WTC11 (cell line): Measurements from ENCODE around the gene RBM10. TPM values are rescaled to one million over a fixed set of nuclear protein-coding genes. Genes with fewer than 3 reads are reported as not detected.

ENCODE experiments used
- ATAC-seq: fragments of 200-7000 bp; cut with Tn5 transposase; 2 replicates; pipeline ENCODE4 v1.10.0; 2021; ENCODE audit warnings: mild to moderate bottlenecking, moderate library complexity
- CTCF ChIA-PET: fragments of 300-600 bp; sonication (Branson Sonifier 250); formaldehyde crosslinking; loops from one replicate; lab custom pipeline; 2021; ENCODE audit warnings: antibody characterized with exemption; lab: Charles Lee
- POLR2A ChIA-PET: fragments of 350-600 bp; sonication (Branson Sonifier 250); formaldehyde crosslinking; loops from one replicate; lab custom pipeline; 2021; ENCODE audit warnings: antibody characterized with exemption; lab: Charles Lee
- DNase-seq: peaks from one replicate; pipeline ENCODE4 v3.0.0; 2021; ENCODE audit warnings: low spot score
- H3K27ac Mint-ChIP-seq: 2 replicates; pipeline ENCODE4 v1.8.0; 2021; ENCODE audit warnings: mixed read lengths
- H3K27me3 Mint-ChIP-seq: 2 replicates; pipeline ENCODE4 v1.8.0; 2021; ENCODE audit warnings: low read depth, mild to moderate bottlenecking, moderate library complexity, mixed read lengths
- H3K36me3 Mint-ChIP-seq: 2 replicates; pipeline ENCODE4 v1.8.0; 2021; ENCODE audit warnings: mixed read lengths
- H3K4me1 Mint-ChIP-seq: 2 replicates; pipeline ENCODE4 v1.8.0; 2022; ENCODE audit warnings: mixed read lengths
- H3K4me3 Mint-ChIP-seq: 2 replicates; pipeline ENCODE4 v1.8.0; 2021; ENCODE audit warnings: mild to moderate bottlenecking, moderate library complexity, mixed read lengths
- H3K9me3 Mint-ChIP-seq: 2 replicates; pipeline ENCODE4 v1.8.0; 2021; ENCODE audit warnings: mixed read lengths
- CBFB ChIP-seq: sonication (generic); formaldehyde crosslinking; IDR thresholded peaks from 2 replicates; pipeline ENCODE4 v1.8.1; 2022; ENCODE audit warnings: mild to moderate bottlenecking, low read depth, missing genetic modification reagents
- EMX1 ChIP-seq: fragments of 250-450 bp; sonication (Bioruptor Pico); IDR thresholded peaks from 2 replicates; pipeline ENCODE4 v1.8.0; 2021; ENCODE audit warnings: mild to moderate bottlenecking
- FOXP1 ChIP-seq: sonication (generic); formaldehyde crosslinking; IDR thresholded peaks from 2 replicates; pipeline ENCODE4 v1.8.0; 2022; ENCODE audit warnings: missing genetic modification reagents, mild to moderate bottlenecking, moderate library complexity, borderline replicate concordance
- JAZF1 ChIP-seq: fragments of 250-450 bp; sonication (Bioruptor Pico); IDR thresholded peaks from 2 replicates; pipeline ENCODE4 v1.9.0; 2021; ENCODE audit warnings: moderate library complexity, mild to moderate bottlenecking, inconsistent platforms
- MYBL2 ChIP-seq: sonication (generic); formaldehyde crosslinking; IDR thresholded peaks from 2 replicates; pipeline ENCODE4 v1.8.1; 2023; ENCODE audit warnings: mild to moderate bottlenecking, moderate library complexity, missing genetic modification reagents
- NFATC4 ChIP-seq: fragments of 250-450 bp; sonication (Bioruptor Pico); IDR thresholded peaks from 2 replicates; pipeline ENCODE4 v1.9.0; 2021; ENCODE audit warnings: mild to moderate bottlenecking
- NFYB ChIP-seq: sonication (generic); formaldehyde crosslinking; conservative IDR thresholded peaks from 2 replicates; pipeline ENCODE4 v1.8.0; 2022; ENCODE audit warnings: low read depth, missing genetic modification reagents
- NR1H2 ChIP-seq: sonication (generic); formaldehyde crosslinking; IDR thresholded peaks from 2 replicates; pipeline ENCODE4 v1.9.0; 2021; ENCODE audit warnings: mild to moderate bottlenecking, moderate library complexity, missing genetic modification reagents
- NR2C2 ChIP-seq: sonication (generic); formaldehyde crosslinking; IDR thresholded peaks from 2 replicates; pipeline ENCODE4 v1.8.0; 2022; ENCODE audit warnings: mild to moderate bottlenecking, missing genetic modification reagents
- SOX15 ChIP-seq: fragments of 250-450 bp; sonication (Bioruptor Pico); IDR thresholded peaks from 2 replicates; pipeline ENCODE4 v1.9.0; 2021; ENCODE audit warnings: mild to moderate bottlenecking
- TCF7 ChIP-seq: sonication (generic); formaldehyde crosslinking; IDR thresholded peaks from 2 replicates; pipeline ENCODE4 v1.8.0; 2022; ENCODE audit warnings: mild to moderate bottlenecking, low read depth, missing genetic modification reagents, moderate library complexity
- TEAD1 ChIP-seq: sonication (generic); formaldehyde crosslinking; IDR thresholded peaks from 2 replicates; pipeline ENCODE4 v1.8.0; 2022; ENCODE audit warnings: mild to moderate bottlenecking, missing genetic modification reagents
- TEAD4 ChIP-seq: sonication (generic); formaldehyde crosslinking; IDR thresholded peaks from 2 replicates; pipeline ENCODE4 v1.8.0; 2022; ENCODE audit warnings: mild to moderate bottlenecking, missing genetic modification reagents
- TP53 ChIP-seq: sonication (generic); formaldehyde crosslinking; IDR thresholded peaks from 2 replicates; pipeline ENCODE4 v1.8.1; 2023; ENCODE audit warnings: mild to moderate bottlenecking, missing genetic modification reagents
- ZNF232 ChIP-seq: sonication (generic); formaldehyde crosslinking; IDR thresholded peaks from 2 replicates; pipeline ENCODE4 v1.8.0; 2022; ENCODE audit warnings: mild to moderate bottlenecking, missing genetic modification reagents
- ZNF423 ChIP-seq: fragments of 250-450 bp; sonication (Bioruptor Pico); IDR thresholded peaks from 2 replicates; pipeline ENCODE4 v2.1.2; 2022; ENCODE audit warnings: mild to moderate bottlenecking, moderate library complexity
- total RNA-seq: library from RNA; stranded (reverse); gene quantifications from 3 replicates; pipeline ENCODE4 v1.2.3, GENCODE V29; 2021
- TF ChIP-seq, protein P1 (sequence below): sonication (generic); formaldehyde crosslinking; IDR thresholded peaks from 2 replicates; pipeline ENCODE4 v1.8.1; 2022; ENCODE audit warnings: missing genetic modification reagents, borderline replicate concordance
- TF ChIP-seq, protein P2 (sequence below): sonication (generic); formaldehyde crosslinking; IDR thresholded peaks from 2 replicates; pipeline ENCODE4 v1.8.1; 2023; ENCODE audit warnings: mild to moderate bottlenecking, moderate library complexity, missing genetic modification reagents
- TF ChIP-seq, protein P3 (sequence below): sonication (generic); formaldehyde crosslinking; IDR thresholded peaks from 2 replicates; pipeline ENCODE4 v1.8.0; 2022; ENCODE audit warnings: mild to moderate bottlenecking, missing genetic modification reagents
- TF ChIP-seq, protein P4 (sequence below): sonication (generic); formaldehyde crosslinking; IDR thresholded peaks from 2 replicates; pipeline ENCODE4 v1.8.1; 2023; ENCODE audit warnings: mild to moderate bottlenecking, missing genetic modification reagents, moderate library complexity
- TF ChIP-seq, protein P5 (sequence below): fragments of 200-600 bp; IDR thresholded peaks from 2 replicates; pipeline ENCODE4 v1.8.0; 2022; ENCODE audit warnings: antibody characterized with exemption
- TF ChIP-seq, protein P6 (sequence below): fragments of 250-450 bp; sonication (Bioruptor Pico); conservative IDR thresholded peaks from 2 replicates; pipeline ENCODE4 v1.9.0; 2021; ENCODE audit warnings: mild to moderate bottlenecking
- TF ChIP-seq, protein P7 (sequence below): sonication (generic); formaldehyde crosslinking; conservative IDR thresholded peaks from 2 replicates; pipeline ENCODE4 v1.8.1; 2022; ENCODE audit warnings: mild to moderate bottlenecking, missing genetic modification reagents
- TF ChIP-seq, protein P8 (sequence below): sonication (generic); formaldehyde crosslinking; IDR thresholded peaks from 2 replicates; pipeline ENCODE4 v1.8.1; 2022; ENCODE audit warnings: mild to moderate bottlenecking, moderate library complexity, missing genetic modification reagents
- TF ChIP-seq, protein P9 (sequence below): sonication (generic); formaldehyde crosslinking; IDR thresholded peaks from 2 replicates; pipeline ENCODE4 v1.8.1; 2023; ENCODE audit warnings: mild to moderate bottlenecking, missing genetic modification reagents

The RBM10 gene
- total RNA-seq, 1 experiment from 2014 or later, result 66.1 TPM

DNA sequence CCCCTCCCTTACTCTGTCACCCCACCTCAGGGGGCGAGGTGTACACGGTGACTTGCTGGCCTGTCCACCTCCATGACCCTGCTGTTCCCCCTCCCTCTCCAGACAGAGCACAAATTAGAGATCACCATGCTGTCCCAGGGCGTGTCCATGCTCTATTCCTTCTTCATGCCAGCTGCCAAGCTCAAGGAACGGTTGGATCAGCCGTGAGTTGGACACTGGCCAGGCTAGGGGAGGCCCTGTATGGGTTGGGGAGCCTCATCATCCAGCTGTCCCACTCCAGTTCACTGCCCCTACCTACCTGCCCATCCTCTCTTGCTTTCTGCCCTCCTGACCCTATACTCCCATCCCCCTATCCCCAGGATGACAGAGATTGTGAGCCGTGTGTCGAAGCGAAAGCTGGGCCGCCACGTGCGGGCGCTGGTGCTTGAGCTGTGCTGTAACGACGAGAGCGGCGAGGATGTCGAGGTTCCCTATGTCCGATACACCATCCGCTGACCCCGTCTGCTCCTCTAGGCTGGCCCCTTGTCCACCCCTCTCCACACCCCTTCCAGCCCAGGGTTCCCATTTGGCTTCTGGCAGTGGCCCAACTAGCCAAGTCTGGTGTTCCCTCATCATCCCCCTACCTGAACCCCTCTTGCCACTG, 69.5 kb downstream of the RBM10 start:
- Mint-ChIP-seq H3K36me3 (peaks cover 63% of the 10 kb centered on the region), H3K27me3 (no peaks in the 10 kb centered on the region; the same call in 1 of the 2 replicates)
- no peak for ATAC-seq
- POLR2A ChIA-PET, result no interaction called here
- TF ChIP-seq MYBL2 (CRISPR knock-in tag), result no peak
- no peak for TF ChIP-seq NR2C2 (CRISPR knock-in tag)
- TF ChIP-seq NR1H2 (CRISPR knock-in tag), result no peak
- TF ChIP-seq SOX15, result no peak
- no peak for TF ChIP-seq ZNF423 (CRISPR knock-in tag)
- TF ChIP-seq TEAD4, result no peak
- no peak for TF ChIP-seq ZNF232 (CRISPR knock-in tag)
- TF ChIP-seq JAZF1 (CRISPR knock-in tag), result no peak
- TF ChIP-seq, protein P1, sequence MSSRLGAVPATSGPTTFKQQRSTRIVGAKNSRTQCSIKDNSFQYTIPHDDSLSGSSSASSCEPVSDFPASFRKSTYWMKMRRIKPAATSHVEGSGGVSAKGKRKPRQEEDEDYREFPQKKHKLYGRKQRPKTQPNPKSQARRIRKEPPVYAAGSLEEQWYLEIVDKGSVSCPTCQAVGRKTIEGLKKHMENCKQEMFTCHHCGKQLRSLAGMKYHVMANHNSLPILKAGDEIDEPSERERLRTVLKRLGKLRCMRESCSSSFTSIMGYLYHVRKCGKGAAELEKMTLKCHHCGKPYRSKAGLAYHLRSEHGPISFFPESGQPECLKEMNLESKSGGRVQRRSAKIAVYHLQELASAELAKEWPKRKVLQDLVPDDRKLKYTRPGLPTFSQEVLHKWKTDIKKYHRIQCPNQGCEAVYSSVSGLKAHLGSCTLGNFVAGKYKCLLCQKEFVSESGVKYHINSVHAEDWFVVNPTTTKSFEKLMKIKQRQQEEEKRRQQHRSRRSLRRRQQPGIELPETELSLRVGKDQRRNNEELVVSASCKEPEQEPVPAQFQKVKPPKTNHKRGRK, result no peak
- no peak for TF ChIP-seq NFYB
- TF ChIP-seq, all 79 proteins: peak for 0
- Mint-ChIP-seq H3K9me3 (no peaks in the 10 kb centered on the region), H3K27ac (0 out of 2 replicates have a peak overlapping the region, but pooled peaks have one; percentile 23), H3K4me1 (peaks cover 15% of the 10 kb centered on the region), H3K4me3 (no peak overlapping the region)
- DNase-seq, result no peak
- CTCF ChIA-PET, result no interaction called here

DNA sequence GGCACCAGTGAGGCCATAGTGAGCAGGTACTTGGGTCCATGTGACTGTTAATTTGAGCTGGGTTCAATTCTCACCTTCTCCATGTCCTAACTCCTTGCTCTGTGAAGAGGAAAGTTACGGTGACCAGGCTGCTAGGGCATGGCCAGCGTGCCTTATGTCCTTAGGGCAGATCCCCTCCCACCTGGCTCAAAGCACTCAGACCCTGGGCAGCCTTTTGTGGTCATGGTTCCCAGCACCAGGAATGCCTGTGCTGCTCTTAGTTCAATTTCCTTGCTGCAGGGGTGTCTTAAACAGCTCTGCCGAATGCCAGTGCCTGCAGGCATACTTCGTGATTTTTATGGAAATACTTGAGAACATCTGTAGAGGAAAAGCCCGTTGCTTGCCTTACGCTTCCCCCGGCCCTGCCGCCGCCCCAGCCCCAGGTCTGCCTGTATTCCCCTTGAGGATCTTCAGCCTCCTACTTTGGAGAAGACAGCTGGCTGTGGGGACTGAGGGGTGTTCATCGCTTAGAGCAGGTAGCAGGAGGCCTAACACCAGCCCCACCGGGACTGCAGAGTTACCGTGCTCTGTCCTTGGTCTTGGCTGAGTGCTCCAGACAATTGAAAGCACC, 70.4 kb downstream of the RBM10 start:
- ATAC-seq (no peak), DNase-seq (no peak)
- TF ChIP-seq FOXP1 (CRISPR knock-in tag), result no peak
- no peak for TF ChIP-seq TP53
- TF ChIP-seq, protein P2, sequence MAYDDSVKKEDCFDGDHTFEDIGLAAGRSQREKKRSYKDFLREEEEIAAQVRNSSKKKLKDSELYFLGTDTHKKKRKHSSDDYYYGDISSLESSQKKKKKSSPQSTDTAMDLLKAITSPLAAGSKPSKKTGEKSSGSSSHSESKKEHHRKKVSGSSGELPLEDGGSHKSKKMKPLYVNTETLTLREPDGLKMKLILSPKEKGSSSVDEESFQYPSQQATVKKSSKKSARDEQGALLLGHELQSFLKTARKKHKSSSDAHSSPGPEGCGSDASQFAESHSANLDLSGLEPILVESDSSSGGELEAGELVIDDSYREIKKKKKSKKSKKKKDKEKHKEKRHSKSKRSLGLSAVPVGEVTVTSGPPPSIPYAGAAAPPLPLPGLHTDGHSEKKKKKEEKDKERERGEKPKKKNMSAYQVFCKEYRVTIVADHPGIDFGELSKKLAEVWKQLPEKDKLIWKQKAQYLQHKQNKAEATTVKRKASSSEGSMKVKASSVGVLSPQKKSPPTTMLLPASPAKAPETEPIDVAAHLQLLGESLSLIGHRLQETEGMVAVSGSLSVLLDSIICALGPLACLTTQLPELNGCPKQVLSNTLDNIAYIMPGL (CRISPR knock-in tag), result no peak
- TF ChIP-seq, protein P3, sequence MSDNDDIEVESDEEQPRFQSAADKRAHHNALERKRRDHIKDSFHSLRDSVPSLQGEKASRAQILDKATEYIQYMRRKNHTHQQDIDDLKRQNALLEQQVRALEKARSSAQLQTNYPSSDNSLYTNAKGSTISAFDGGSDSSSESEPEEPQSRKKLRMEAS, result no peak
- no peak for TF ChIP-seq EMX1 (CRISPR knock-in tag)
- no peak for TF ChIP-seq SOX15
- TF ChIP-seq NFATC4 (CRISPR knock-in tag), result no peak
- TF ChIP-seq, protein P4, sequence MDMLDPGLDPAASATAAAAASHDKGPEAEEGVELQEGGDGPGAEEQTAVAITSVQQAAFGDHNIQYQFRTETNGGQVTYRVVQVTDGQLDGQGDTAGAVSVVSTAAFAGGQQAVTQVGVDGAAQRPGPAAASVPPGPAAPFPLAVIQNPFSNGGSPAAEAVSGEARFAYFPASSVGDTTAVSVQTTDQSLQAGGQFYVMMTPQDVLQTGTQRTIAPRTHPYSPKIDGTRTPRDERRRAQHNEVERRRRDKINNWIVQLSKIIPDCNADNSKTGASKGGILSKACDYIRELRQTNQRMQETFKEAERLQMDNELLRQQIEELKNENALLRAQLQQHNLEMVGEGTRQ (CRISPR knock-in tag), result no peak
- TF ChIP-seq TEAD1 (CRISPR knock-in tag), result no peak
- TF ChIP-seq, protein P5, sequence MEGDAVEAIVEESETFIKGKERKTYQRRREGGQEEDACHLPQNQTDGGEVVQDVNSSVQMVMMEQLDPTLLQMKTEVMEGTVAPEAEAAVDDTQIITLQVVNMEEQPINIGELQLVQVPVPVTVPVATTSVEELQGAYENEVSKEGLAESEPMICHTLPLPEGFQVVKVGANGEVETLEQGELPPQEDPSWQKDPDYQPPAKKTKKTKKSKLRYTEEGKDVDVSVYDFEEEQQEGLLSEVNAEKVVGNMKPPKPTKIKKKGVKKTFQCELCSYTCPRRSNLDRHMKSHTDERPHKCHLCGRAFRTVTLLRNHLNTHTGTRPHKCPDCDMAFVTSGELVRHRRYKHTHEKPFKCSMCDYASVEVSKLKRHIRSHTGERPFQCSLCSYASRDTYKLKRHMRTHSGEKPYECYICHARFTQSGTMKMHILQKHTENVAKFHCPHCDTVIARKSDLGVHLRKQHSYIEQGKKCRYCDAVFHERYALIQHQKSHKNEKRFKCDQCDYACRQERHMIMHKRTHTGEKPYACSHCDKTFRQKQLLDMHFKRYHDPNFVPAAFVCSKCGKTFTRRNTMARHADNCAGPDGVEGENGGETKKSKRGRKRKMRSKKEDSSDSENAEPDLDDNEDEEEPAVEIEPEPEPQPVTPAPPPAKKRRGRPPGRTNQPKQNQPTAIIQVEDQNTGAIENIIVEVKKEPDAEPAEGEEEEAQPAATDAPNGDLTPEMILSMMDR, result no peak
- TF ChIP-seq, protein P6, sequence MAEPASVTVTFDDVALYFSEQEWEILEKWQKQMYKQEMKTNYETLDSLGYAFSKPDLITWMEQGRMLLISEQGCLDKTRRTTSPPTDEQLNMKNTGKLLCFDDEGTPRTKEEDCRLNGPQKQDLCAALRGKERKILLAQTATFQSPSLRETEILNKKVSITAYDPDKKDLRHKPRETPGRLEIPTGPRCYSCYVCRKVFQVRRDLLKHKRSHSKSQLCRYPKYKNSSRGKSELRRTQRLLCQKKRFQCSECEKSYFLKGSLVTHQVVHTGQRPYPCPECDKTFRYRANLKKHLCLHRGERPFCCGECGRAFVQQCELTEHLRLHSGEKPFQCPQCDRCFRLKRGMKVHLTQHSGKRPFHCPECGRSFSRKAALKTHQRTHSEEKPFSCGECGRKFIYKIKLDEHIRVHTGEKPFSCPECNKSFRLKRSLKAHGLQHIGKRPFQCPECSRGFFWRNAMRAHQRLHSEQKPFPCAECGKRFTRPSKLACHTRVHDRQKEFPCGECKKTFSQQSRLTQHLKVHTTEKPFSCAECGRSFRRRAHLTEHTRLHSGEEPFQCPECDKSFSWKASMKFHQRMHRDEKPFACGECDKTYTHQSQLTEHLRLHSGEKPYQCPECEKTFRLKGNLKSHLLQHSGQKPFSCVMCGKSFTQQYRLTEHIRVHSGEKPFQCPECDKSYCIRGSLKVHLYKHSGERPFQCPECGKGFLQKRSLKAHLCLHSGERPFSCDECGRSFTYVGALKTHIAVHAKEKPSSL, result no peak
- TF ChIP-seq TCF7 (CRISPR knock-in tag), result no peak
- TF ChIP-seq, protein P7, sequence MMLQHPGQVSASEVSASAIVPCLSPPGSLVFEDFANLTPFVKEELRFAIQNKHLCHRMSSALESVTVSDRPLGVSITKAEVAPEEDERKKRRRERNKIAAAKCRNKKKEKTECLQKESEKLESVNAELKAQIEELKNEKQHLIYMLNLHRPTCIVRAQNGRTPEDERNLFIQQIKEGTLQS (CRISPR knock-in tag), result no peak
- no peak for TF ChIP-seq ZNF232 (CRISPR knock-in tag)
- TF ChIP-seq, protein P8, sequence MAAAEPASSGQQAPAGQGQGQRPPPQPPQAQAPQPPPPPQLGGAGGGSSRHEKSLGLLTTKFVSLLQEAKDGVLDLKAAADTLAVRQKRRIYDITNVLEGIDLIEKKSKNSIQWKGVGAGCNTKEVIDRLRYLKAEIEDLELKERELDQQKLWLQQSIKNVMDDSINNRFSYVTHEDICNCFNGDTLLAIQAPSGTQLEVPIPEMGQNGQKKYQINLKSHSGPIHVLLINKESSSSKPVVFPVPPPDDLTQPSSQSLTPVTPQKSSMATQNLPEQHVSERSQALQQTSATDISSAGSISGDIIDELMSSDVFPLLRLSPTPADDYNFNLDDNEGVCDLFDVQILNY, result no peak
- TF ChIP-seq, protein P9, sequence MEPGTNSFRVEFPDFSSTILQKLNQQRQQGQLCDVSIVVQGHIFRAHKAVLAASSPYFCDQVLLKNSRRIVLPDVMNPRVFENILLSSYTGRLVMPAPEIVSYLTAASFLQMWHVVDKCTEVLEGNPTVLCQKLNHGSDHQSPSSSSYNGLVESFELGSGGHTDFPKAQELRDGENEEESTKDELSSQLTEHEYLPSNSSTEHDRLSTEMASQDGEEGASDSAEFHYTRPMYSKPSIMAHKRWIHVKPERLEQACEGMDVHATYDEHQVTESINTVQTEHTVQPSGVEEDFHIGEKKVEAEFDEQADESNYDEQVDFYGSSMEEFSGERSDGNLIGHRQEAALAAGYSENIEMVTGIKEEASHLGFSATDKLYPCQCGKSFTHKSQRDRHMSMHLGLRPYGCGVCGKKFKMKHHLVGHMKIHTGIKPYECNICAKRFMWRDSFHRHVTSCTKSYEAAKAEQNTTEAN (CRISPR knock-in tag), result no peak
- TF ChIP-seq CBFB (CRISPR knock-in tag), result no peak
- ChIA-PET CTCF (no interaction called here), POLR2A (no interaction called here)
- Mint-ChIP-seq H3K36me3 (peaks cover 57% of the 10 kb centered on the region), H3K4me1 (peaks cover 24% of the 10 kb centered on the region), H3K9me3 (no peaks in the 10 kb centered on the region), H3K27ac (peak overlapping the region; percentile 23), H3K4me3 (no peak overlapping the region), H3K27me3 (no peaks in the 10 kb centered on the region; the same call in 1 of the 2 replicates)
